Measurements from ENCODE around the gene HPCA.

- no peak for TF ChIP-seq POLR2A (IDR thresholded peaks at IDR 0.05)
- TF ChIP-seq, protein P1, sequence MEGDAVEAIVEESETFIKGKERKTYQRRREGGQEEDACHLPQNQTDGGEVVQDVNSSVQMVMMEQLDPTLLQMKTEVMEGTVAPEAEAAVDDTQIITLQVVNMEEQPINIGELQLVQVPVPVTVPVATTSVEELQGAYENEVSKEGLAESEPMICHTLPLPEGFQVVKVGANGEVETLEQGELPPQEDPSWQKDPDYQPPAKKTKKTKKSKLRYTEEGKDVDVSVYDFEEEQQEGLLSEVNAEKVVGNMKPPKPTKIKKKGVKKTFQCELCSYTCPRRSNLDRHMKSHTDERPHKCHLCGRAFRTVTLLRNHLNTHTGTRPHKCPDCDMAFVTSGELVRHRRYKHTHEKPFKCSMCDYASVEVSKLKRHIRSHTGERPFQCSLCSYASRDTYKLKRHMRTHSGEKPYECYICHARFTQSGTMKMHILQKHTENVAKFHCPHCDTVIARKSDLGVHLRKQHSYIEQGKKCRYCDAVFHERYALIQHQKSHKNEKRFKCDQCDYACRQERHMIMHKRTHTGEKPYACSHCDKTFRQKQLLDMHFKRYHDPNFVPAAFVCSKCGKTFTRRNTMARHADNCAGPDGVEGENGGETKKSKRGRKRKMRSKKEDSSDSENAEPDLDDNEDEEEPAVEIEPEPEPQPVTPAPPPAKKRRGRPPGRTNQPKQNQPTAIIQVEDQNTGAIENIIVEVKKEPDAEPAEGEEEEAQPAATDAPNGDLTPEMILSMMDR (IDR thresholded peaks at IDR 0.05), result no peak
These were observed 21.8 kb upstream of the HPCA start for GRCh38 chr1:32864375-32865019.

Measured in Peyer's patch (tissue), 4 donors.